K562 (cell line): ENCODE data around the gene POC1B. TPM values are rescaled to one million over a fixed set of nuclear protein-coding genes. Genes with fewer than 3 reads are reported as not detected.

Experiments
- AFF1 ChIP-seq, 2 experiments: fragments of 450-650 bp; IDR thresholded peaks; 2 replicates each; pipeline ENCODE4 v1.6.1; 2018; ENCODE audit warnings: mild to moderate bottlenecking in 2 of 2, low read depth in 1 of 2; ENCODE audit not compliant: partially characterized antibody in 2 of 2
- CEBPB ChIP-seq: fragments of 450-650 bp; IDR thresholded peaks from 2 replicates; pipeline ENCODE4 v1.6.1; 2016; ENCODE audit warnings: missing genetic modification characterization, missing compliant biosample characterization
- CTCF ChIP-seq, 3 experiments: IDR thresholded peaks in 2 of 3; conservative IDR thresholded peaks in 1 of 3; 2 replicates each; pipeline ENCODE4 v1.5.1; 2011 to 2012; ENCODE audit warnings: low read length in 3 of 3, mild to moderate bottlenecking in 3 of 3, control low read depth in 2 of 3, improper control_type of control experiment in 1 of 3, inconsistent platforms in 1 of 3, low read depth in 1 of 3, mixed read lengths in 1 of 3, moderate library complexity in 1 of 3; ENCODE audit not compliant: insufficient read depth in 2 of 3
- DIDO1 ChIP-seq: fragments of 450-650 bp; IDR thresholded peaks from 2 replicates; pipeline ENCODE4 v1.6.1; 2016; ENCODE audit warnings: low read depth, missing biosample characterization, missing genetic modification characterization
- DPF2 ChIP-seq: fragments of 450-650 bp; IDR thresholded peaks from 2 replicates; pipeline ENCODE4 v1.6.1; 2016
- ELF2 ChIP-seq: fragments of 250-450 bp; sonication (Bioruptor Pico); IDR thresholded peaks from 2 replicates; pipeline ENCODE4 v1.5.0; 2021; ENCODE audit warnings: mild to moderate bottlenecking
- ETV5 ChIP-seq: sonication (generic); formaldehyde crosslinking; IDR thresholded peaks from 2 replicates; pipeline ENCODE4 v1.4.0; 2020; ENCODE audit warnings: low read depth, mild to moderate bottlenecking, missing genetic modification reagents
- FOXK2 ChIP-seq, 2 experiments: fragments of 450-650 bp; IDR thresholded peaks in 1 of 2; conservative IDR thresholded peaks in 1 of 2; 2 replicates each; pipeline ENCODE4 v1.6.1; 2016; ENCODE audit warnings: low read depth in 2 of 2, mild to moderate bottlenecking in 1 of 2
- HDAC1 ChIP-seq, 2 experiments: fragments of 450-650 bp; IDR thresholded peaks; 2 replicates each; pipeline ENCODE4 v1.6.1; 2016 to 2017; ENCODE audit warnings: inconsistent platforms in 1 of 2, mild to moderate bottlenecking in 1 of 2, moderate library complexity in 1 of 2
- LARP7 ChIP-seq: fragments of 450-650 bp; IDR thresholded peaks from 2 replicates; pipeline ENCODE4 v1.6.1; 2016
- MLLT1 ChIP-seq, 2 experiments: fragments of 450-650 bp; IDR thresholded peaks; 2 replicates each; pipeline ENCODE4 v1.6.1; 2016
- PREB ChIP-seq: sonication (generic); formaldehyde crosslinking; IDR thresholded peaks from 2 replicates; pipeline ENCODE4 v1.8.1; 2023; ENCODE audit warnings: mild to moderate bottlenecking, missing genetic modification reagents
- RBM15 ChIP-seq: fragments of 200-400 bp; formaldehyde crosslinking; IDR thresholded peaks from 2 replicates; pipeline ENCODE4 v1.6.1; 2018; ENCODE audit warnings: mild to moderate bottlenecking, low read length, moderate library complexity; ENCODE audit not compliant: insufficient read depth
- RNF2 ChIP-seq: sonication (generic); IDR thresholded peaks from 2 replicates; pipeline ENCODE4 v1.6.1; 2016
- ZNF217 ChIP-seq: sonication (generic); formaldehyde crosslinking; IDR thresholded peaks from 2 replicates; pipeline ENCODE4 v1.8.0; 2022; ENCODE audit warnings: mild to moderate bottlenecking, missing genetic modification reagents
- polyA plus RNA-seq, 8 experiments: library from polyadenylated mRNA; depleted of rRNA in 4 of 8; stranded (reverse) in 5 of 8; unstranded in 3 of 8; fragments of >200 nt; fragmentation: Nextera tagmentation in 2 of 8; fragmentation: Illumina TruSeq in 1 of 8; extraction: Ambion mirVana in 2 of 8; extraction: Trizol in 1 of 8; gene quantifications; 2 replicates each; pipeline versions ENCODE4 v1.2.1 to v1.2.3, GENCODE V29; 2011 to 2014; ENCODE audit warnings: inconsistent platforms in 1 of 8, missing spikeins in 1 of 8
- total RNA-seq, 7 experiments: library from RNA; depleted of rRNA in 6 of 7; stranded (reverse); fragments of >200 nt in 6 of 7; fragmentation: Illumina TruSeq in 2 of 7; extraction: Trizol in 2 of 7; gene quantifications; 2 replicates each; pipeline versions ENCODE4 v1.2.1 to v1.2.3, GENCODE V29; 2011 to 2021; ENCODE audit warnings: low replicate concordance in 1 of 7

POC1B gene
- total and polyA plus RNA-seq, 9 of the 15 experiments (the other 6 are each of a cell fraction or from before 2014, with no cell fraction given), result 4.5 to 16.1 (median 10.4) TPM

GRCh38 chr12:89524541-89525304 lies 1.1 kb downstream of the POC1B start, which contains the start of gene GALNT4 (continued):
- TF ChIP-seq HDAC1 (IDR thresholded peaks at IDR 0.05) (peak in 1 of 2 experiments; percentile 16; a peak in 1 of 4 replicates), RBM15 (no peak), RNF2 (no peak), PREB (CRISPR knock-in tag) (no peak), ZNF217 (CRISPR knock-in tag) (no peak), ELF2 (CRISPR knock-in tag) (no peak), MLLT1 (IDR thresholded peaks at IDR 0.05) (peak in 1 of 2 experiments; percentile 62; a peak in 2 of 4 replicates), CTCF (IDR thresholded peaks at IDR 0.05 in 2 of 3, conservative IDR thresholded peaks at IDR 0.05 in 1 of 3; ENCODE audit: insufficient read depth in 2 of 3, low read depth in 1 of 3, low read length in 3 of 3) (peak; percentile 61 to 81 (median 74)), DPF2 (peak; percentile 49; the same call in 1 of the 2 replicates), DIDO1 (tag) (no peak), ETV5 (no peak), LARP7 (no peak), FOXK2 (conservative IDR thresholded peaks at IDR 0.05 in 1 of 2, IDR thresholded peaks at IDR 0.05 in 1 of 2; ENCODE audit: low read depth in 2 of 2) (peak in 1 of 2 experiments; percentile 43; a peak in 2 of 4 replicates), AFF1 (IDR thresholded peaks at IDR 0.05; ENCODE audit: low read depth in 1 of 2, partially characterized antibody in 2 of 2) (no peak), CEBPB (tag) (no peak)
